Kidney capillary endothelial cell (primary cell): ENCODE data around the gene AP1S1.
"Not testable (repeated sequence)": the region's sequence is repeated elsewhere in the genome, so short reads cannot be mapped to it uniquely, and the experiment has no call there.

ENCODE experiments used
- DNase-seq: peaks from one replicate; pipeline ENCODE4 v3.0.0-alpha.2; 2018; ENCODE audit warnings: low spot score

AP1S1 gene

DNA sequence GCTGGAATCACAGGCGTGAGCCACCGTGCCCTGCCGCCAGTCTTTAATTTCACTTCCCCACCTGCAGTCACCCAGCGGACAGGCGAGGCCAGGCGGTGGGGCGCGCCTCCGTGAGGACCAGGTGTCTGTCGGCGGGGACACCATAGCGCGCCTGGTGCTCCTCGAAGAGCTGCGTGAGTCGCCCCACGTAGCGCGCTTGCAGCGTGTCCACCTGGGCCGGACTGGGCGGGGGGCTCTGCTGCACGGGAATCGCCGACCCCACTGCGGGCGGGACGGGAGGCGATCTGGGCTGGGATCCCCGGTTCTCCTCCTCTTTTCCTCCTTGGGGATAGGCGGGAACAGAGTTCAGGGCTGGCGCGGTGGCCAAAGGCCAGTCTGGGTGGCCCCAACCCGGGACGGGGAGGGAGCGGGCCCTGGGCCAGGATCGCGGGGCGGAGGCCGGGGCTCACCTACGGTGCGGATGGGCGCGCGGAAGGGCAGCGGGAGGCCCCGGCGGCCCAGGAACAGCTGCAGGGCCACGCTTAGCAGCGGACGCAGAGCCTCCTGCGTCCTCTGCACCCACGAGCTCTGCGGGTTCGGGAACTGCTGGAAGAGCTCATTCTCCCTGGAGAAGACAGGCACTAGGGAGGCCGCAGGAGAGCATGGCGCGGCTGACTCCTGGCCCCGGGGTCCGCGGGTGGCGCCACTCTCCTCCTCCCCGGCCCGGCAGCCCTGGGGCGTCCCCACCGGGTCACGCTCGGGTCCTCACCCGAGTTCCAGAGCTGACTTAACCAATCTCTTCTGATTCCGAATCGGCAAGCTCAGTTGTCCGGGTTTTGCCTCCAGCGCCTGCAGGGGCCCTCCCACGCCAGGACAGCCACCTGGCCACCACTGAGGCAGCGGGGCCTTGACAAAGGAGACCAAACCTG lies 47.7 kb downstream of the AP1S1 start:
- no peak for DNase-seq

DNA sequence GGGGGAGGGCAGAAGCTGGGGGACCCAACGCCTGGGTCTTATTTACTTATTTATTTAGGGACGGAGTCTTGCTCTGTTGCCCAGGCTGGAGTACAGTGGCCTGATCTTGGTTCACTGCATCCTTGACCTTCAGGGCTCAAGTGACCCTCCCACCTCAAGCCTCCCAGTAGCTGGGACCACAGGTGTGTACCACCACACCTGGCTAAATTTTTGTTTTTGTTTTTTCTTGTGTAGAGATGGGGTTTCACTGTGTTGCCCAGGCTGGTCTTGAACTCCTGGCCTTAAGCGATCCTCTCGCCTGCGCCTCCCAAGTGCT lies 48.3 kb downstream of the AP1S1 start:
- no peak for DNase-seq

DNA sequence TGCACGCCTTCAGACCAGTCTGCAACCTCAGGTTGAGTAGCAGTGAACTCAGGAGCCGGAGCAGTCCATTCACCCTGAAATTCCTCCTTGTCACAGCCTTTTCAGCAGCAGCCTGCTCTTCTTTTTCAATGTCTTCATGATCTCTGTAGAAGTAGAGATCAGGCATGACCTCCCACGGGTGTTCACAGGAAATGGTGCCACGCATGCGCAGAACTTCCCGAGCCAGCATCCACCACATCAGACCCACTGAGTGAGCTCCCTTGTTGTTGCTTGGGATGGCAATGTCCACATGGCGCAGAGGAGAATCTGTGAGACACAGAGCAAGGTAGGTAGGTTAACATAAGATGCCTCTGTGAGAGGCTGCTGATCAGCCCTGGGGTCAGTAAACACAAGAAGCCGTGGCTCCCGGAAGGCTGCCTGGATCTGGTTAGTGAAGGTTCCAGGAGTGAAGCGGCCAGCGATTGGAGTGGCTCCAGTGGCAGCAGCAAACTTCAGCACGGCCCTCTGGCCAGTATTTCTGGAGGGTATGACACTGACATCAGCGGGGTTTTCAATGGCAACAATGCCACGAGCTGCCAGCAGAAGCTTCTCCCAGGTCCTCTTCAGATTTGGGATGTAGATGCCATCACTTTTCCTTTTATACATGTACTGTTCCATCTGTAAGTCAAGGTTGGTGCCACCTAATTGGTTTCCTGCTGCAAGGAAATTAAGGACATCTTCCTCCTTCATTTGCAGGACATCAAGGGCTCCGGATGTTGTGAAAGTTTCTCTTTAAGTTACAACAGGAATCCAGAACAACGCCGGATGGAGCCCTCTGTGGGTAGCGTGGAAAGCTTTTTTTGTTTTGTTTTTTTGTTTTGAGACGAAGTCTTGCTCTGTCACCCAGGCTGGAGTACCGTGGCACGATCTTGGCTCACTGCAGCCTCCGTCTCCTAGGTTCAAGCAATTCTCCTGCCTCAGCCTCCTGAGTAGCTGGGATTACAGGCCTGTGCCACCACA lies 49.8 kb downstream of the AP1S1 start:
- DNase-seq, result not testable (repeated sequence)

- no peak for DNase-seq
Observed at GRCh38 chr7:101205901-101206664, 51.8 kb downstream of the AP1S1 start.

DNA sequence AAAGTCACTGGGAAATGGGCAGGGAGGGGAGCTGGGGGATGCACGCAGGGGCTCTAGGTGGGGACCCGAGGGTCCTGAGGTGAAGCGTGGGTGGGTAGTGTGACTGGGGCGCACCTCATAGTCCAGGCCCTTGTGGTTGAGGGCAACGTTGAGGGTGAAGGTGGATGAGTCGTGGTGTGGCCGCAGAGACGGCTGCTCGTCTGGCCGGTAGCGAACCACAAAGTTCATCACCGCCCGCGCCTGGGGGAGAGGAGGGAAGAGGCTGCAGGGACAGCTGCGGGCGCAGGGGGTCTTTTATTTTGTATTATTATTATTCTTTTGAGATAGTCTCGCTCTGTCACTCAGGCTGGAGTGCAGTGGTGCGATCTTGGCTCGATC lies 52.4 kb downstream of the AP1S1 start:
- no peak for DNase-seq

- no peak for DNase-seq
Observed at GRCh38 chr7:101207459-101207858, 53.2 kb downstream of the AP1S1 start.

DNA sequence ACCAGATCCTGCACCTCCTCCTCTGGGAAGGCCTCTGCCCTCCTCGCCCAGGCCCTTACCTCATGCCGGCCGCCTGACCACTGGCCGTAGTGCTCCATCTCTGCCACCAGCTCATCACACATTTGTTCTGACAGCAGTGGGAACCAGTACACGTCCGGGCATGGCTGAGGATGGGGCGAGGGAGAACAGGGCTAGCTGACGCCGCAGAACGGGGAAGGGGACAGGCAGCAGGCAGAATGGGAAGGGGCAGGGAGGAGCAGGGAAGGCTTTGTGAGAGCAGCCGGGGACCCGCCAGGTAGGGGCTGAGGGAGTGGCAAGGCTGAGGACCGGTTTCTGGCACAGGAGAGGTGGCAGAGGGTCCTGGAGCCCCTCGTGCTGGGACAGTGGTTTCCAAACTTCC lies 54.5 kb downstream of the AP1S1 start:
- DNase-seq, result no peak

- no peak for DNase-seq
Observed at GRCh38 chr7:101210143-101210542, 55.9 kb downstream of the AP1S1 start.
